Measurements from ENCODE around the gene KL.

KL gene

GRCh38 chr13:33092073-33092987, 76.1 kb downstream of the KL start:
- Histone ChIP-seq H3K4me3 (replicated peaks; ENCODE audit: insufficient read depth, low read length) (no peak overlapping the region), H3K27ac (replicated peaks) (no peak overlapping the region), H3K27me3 (ENCODE audit: insufficient read depth, poor library complexity, severe bottlenecking) (no peaks in the 10 kb centered on the region)
- DNase-seq (ENCODE audit: low read depth in 1 of 2, low spot score in 1 of 2): no peak
- TF ChIP-seq GABPA (IDR thresholded peaks at IDR 0.05; ENCODE audit: low read depth) (no peak), SPI1 (IDR thresholded peaks at IDR 0.05; ENCODE audit: borderline replicate concordance, low read depth) (no peak), POLR2AphosphoS5 (IDR thresholded peaks at IDR 0.05; ENCODE audit: low read depth) (no peak), REST (IDR thresholded peaks at IDR 0.05; ENCODE audit: insufficient replicate concordance, low read depth) (no peak)
- TF ChIP-seq, protein P1, sequence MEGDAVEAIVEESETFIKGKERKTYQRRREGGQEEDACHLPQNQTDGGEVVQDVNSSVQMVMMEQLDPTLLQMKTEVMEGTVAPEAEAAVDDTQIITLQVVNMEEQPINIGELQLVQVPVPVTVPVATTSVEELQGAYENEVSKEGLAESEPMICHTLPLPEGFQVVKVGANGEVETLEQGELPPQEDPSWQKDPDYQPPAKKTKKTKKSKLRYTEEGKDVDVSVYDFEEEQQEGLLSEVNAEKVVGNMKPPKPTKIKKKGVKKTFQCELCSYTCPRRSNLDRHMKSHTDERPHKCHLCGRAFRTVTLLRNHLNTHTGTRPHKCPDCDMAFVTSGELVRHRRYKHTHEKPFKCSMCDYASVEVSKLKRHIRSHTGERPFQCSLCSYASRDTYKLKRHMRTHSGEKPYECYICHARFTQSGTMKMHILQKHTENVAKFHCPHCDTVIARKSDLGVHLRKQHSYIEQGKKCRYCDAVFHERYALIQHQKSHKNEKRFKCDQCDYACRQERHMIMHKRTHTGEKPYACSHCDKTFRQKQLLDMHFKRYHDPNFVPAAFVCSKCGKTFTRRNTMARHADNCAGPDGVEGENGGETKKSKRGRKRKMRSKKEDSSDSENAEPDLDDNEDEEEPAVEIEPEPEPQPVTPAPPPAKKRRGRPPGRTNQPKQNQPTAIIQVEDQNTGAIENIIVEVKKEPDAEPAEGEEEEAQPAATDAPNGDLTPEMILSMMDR (IDR thresholded peaks at IDR 0.05; ENCODE audit: insufficient read depth, low read length): no peak

DNA sequence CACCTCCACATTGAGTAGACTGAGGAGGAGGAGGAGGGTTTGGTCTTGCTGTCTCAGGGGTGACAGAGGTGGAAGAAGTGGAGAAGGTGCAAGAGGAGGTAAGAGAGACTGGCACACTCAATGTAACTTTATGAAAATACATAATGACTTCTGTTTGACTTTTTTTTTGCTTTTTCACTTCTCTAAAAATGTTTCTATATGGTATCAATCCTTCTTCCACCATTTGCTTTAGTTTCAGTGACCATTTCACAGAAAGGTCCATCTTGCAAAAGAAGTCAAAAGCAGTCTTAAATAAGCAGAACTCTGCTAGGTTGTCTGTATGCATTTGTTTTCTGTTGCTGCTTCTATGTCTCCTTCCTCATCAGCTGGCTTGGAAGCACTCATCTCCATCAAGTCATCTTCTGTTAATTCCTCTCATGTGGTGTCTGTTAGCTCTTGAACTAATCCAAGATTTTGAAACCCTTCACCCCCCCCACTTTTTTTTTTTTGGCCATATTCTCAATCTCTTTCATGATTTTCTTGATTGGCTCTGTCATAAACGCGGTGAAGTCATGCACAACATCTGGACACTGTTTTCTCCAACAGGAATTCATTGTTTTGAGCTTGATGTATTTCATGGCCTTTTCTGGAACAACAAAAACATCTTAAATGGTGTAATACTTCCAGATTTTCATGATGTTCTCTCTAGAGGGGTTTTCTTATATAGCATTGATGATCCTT, 80.8 kb downstream of the KL start:
- H3K4me3 ChIP-seq (replicated peaks; ENCODE audit: insufficient read depth, low read length): no peak overlapping the region
- no peak overlapping the region for H3K27ac ChIP-seq (replicated peaks)
- H3K27me3 ChIP-seq (ENCODE audit: insufficient read depth, poor library complexity, severe bottlenecking): no peaks in the 10 kb centered on the region
- DNase-seq (ENCODE audit: low read depth in 1 of 2, low spot score in 1 of 2): no peak
- TF ChIP-seq, protein P1 (IDR thresholded peaks at IDR 0.05; ENCODE audit: insufficient read depth, low read length): no peak
- TF ChIP-seq GABPA (IDR thresholded peaks at IDR 0.05; ENCODE audit: low read depth): no peak
- TF ChIP-seq REST (IDR thresholded peaks at IDR 0.05; ENCODE audit: insufficient replicate concordance, low read depth): no peak
- no peak for TF ChIP-seq POLR2AphosphoS5 (IDR thresholded peaks at IDR 0.05; ENCODE audit: low read depth)
- TF ChIP-seq SPI1 (IDR thresholded peaks at IDR 0.05; ENCODE audit: borderline replicate concordance, low read depth): no peak

DNA sequence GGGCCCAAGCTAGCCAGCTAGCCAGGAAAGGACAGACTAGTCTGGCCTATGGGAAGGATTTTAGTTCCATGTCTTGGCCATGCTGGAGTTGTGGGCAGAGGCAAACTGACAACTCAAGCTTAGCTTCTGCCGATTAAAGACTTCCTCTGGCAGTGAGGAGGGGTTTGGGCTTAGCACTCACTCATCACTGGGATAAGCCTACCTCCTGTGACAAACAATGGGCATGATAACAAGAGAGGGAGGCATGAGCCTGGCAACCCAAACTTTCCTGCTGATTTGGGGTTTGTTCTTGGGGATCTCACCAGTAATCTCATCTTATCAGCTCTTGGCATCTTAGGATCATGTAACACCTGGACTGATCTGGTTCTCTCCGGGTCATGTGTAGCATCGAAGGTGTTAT, 83.6 kb downstream of the KL start:
- DNase-seq (ENCODE audit: low read depth in 1 of 2, low spot score in 1 of 2): no peak
- no peak for TF ChIP-seq REST (IDR thresholded peaks at IDR 0.05; ENCODE audit: insufficient replicate concordance, low read depth)
- TF ChIP-seq, protein P1 (IDR thresholded peaks at IDR 0.05; ENCODE audit: insufficient read depth, low read length): no peak
- TF ChIP-seq GABPA (IDR thresholded peaks at IDR 0.05; ENCODE audit: low read depth): no peak
- TF ChIP-seq POLR2AphosphoS5 (IDR thresholded peaks at IDR 0.05; ENCODE audit: low read depth): no peak
- no peak for TF ChIP-seq SPI1 (IDR thresholded peaks at IDR 0.05; ENCODE audit: borderline replicate concordance, low read depth)
- Histone ChIP-seq H3K27me3 (ENCODE audit: insufficient read depth, poor library complexity, severe bottlenecking) (no peaks in the 10 kb centered on the region), H3K4me3 (replicated peaks; ENCODE audit: insufficient read depth, low read length) (no peak overlapping the region), H3K27ac (replicated peaks) (no peak overlapping the region)

Data from HL-60 (cell line).